Islet of Langerhans (tissue), 1 donor: Measurements from ENCODE around the gene ZIC1.

Experiments used
- FAIRE-seq: peaks from one replicate; lab custom pipeline; 2011; peaks lifted over from hg19 to GRCh38; lab: Jason Lieb, UNC

The ZIC1 gene

GRCh38 chr3:147410116-147410525 is 956 bp downstream of the ZIC1 start:
- FAIRE-seq, result no peak

DNA sequence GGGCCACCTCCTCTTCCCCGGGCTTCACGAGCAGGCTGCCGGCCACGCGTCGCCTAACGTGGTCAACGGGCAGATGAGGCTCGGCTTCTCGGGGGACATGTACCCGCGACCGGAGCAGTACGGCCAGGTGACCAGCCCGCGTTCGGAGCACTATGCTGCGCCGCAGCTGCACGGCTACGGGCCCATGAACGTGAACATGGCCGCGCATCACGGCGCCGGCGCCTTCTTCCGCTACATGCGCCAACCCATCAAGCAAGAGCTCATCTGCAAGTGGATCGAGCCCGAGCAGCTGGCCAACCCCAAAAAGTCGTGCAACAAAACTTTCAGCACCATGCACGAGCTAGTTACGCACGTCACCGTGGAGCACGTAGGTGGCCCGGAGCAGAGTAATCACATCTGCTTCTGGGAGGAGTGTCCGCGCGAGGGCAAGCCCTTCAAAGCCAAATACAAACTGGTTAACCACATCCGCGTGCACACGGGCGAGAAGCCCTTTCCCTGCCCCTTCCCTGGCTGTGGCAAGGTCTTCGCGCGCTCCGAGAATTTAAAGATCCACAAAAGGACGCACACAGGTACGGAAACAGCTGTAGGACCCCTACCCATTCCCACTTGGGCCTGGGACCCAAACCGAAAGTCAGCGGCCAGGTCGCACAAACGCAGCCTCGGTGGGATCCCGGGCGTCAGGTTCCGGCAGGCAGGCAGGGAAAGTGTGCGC is 1.5 kb downstream of the ZIC1 start:
- FAIRE-seq, result no peak

DNA sequence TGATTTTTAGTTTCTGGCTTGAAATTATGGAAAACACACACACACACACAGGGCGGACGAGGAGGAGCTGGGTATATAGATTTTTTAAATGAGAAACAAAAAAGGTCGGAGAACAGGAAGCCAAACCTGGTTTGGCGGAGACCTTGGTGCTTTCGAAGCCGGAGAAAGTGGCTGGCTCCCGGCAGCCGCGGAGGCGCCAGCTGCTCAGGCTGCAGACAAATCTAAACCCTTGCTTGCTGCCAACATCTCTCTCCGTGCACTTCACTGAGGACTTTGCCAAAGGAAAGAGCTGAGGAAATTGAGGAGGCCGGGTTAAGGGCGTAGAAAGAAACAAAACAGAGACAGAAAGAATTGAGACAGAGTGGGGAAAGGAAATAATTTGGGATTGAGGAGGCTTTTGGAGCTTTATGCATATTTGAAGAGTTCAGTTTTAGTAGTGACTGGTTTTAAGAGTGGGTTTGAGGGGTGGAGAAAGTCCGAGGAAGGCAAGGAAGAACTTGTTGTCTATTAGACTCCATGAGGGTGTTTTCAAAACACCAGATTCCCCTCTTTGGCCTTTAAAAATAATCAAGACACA is 2.2 kb downstream of the ZIC1 start:
- FAIRE-seq, result no peak

- FAIRE-seq, result no peak
Measured at GRCh38 chr3:147411815-147412241, 2.7 kb downstream of the ZIC1 start.

- no peak for FAIRE-seq
Measured at GRCh38 chr3:147412261-147412916, 3.2 kb downstream of the ZIC1 start.

DNA sequence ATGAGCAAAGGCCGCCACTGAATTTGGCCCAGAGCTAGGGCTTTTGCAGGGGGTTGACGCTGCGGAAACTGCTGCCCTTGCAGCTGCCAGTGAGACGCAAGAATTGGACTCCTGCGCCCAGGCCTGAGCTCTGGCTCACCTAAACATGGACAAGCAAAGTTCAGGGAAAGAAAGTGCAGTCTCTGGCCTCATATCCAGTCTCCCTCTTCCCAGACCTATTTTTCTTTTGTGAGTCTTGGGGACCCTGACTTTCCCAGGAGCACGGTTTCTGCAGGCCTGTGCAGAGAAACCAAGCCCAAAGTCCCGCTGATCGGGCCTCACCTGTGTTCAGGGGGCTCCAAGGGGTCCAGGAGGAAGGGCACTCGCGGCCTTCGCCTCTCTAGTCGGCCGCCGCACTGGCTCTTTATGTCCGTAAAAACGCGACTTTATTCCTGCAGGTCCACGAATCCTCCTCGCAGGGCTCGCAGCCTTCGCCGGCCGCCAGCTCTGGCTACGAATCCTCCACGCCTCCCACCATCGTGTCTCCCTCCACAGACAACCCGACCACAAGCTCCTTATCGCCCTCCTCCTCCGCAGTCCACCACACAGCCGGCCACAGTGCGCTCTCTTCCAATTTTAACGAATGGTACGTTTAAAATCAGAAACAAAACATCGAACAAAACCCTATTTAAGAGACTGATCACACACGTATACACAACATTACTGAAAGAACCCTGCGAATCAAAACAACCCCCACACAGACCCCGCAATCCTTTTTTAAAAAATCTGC is 3.9 kb downstream of the ZIC1 start:
- no peak for FAIRE-seq

DNA sequence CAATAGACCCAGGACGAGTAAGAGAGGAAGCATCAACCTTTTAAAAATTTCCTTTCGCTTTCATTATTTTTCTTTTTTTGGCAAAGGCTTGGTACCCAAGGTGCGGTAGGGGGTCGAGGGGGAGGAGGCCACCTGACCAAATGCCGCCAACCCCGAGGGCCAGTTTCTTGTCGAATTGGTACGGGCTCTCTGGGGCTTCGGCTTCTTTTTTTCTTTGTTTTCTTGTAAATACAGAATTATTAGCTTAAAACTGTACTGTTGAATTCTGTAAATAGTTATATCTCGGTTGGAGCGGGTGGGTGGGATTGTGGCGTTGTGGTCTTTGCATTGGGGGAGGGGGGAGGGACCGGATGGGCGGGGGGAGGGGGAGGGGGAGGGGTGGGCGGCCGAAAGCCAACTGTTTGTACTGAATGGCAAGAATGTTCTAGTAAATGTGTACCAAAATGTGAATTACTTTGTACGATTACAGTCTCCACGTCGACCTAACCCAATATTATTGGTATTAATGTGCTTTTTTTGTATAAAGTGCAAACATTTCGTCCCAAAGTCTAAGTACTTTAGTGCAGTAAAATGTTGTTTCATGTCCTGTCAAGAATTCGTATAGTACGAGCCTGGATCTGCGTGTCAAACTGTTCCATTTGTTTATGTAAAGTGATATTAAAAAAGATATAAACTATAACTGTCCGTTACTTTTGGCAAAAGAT is 4.7 kb downstream of the ZIC1 start:
- FAIRE-seq, result no peak

- no peak for FAIRE-seq
Measured at GRCh38 chr3:147414390-147415138, 5.4 kb downstream of the ZIC1 start.

GRCh38 chr3:147415286-147415685 is 6.1 kb downstream of the ZIC1 start:
- FAIRE-seq, result no peak

- no peak for FAIRE-seq
Measured at GRCh38 chr3:147415874-147416273, 6.7 kb downstream of the ZIC1 start.

- FAIRE-seq, result no peak
Measured at GRCh38 chr3:147416931-147417330, 7.8 kb downstream of the ZIC1 start.

- FAIRE-seq, result no peak
Measured at GRCh38 chr3:147417551-147418295, 8.6 kb downstream of the ZIC1 start.

DNA sequence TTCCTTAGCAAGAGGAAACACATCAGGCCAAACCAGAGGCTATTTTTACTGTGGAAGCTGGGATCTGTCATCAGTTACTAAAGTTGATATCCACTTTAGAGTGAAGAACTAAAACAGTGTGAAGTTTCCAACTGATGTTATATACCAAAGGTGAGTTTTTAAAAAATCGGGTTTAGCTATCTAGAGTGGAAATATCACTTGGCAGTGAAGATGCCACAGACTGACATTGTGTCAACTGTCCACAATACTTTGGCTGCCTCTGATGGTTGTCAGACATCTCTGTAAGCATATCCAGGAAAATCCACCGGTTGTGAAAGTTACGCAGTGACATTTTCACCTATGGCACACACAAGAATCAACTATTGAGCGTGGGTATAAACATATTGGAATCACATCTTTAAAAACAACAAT is 9.2 kb downstream of the ZIC1 start:
- FAIRE-seq, result no peak

GRCh38 chr3:147418808-147419701 is 9.9 kb downstream of the ZIC1 start:
- FAIRE-seq, result no peak

GRCh38 chr3:147419781-147420224 is 10.6 kb downstream of the ZIC1 start:
- FAIRE-seq, result no peak

DNA sequence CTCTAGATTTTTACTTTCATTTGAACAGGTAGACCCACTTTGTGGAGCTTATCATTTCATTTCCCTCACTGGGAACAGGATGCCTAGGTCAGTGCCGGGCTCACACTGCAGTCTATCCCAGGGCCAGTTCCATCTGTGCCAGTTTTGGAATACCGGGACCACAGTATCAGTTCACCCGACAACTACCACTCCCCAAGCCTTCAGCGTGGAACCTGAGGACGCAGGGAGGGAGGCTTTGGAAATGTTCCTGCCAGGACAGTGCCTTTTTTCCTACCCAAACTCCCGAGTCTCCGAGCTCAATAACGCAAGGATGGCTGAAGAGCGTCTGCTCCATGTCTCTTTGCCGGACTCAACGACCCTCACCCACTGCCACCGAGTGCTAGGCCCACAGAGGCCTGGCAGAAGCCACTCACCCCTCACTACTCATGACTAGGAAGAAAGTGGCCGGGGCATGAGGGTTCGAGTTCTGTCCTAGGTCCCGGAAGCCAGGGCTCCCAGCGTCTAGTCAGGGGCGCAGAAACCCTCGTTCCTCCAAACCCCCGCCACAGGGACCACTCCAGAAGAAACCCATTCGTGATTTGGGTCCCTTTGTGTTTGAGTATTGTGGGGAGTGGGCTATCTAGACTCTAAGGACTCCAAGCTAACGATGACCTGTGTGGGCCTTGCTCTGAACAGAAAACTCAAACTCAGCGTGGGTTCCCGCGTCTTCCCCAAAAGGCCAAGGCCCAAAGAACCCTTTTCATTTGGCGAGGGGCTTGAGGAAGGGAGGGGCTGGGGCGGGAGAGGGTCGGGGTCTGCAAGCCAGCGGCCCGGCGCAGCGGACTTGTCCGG is 11.4 kb downstream of the ZIC1 start:
- no peak for FAIRE-seq

- no peak for FAIRE-seq
Measured at GRCh38 chr3:147421184-147421912, 12.2 kb downstream of the ZIC1 start.

GRCh38 chr3:147422196-147422595 is 13.0 kb downstream of the ZIC1 start:
- no peak for FAIRE-seq
